HFFc6 (cell line): Measurements from ENCODE around the gene MTG2. TPM values are rescaled to one million over a fixed set of nuclear protein-coding genes. Genes with fewer than 3 reads are reported as not detected.

Source experiments
- DNase-seq: peaks from one replicate; pipeline ENCODE4 v3.0.0-alpha.2; 2018
- H3K27ac Mint-ChIP-seq: 2 replicates; pipeline ENCODE4 v1.8.0; 2020; ENCODE audit warnings: mild to moderate bottlenecking, mixed read lengths
- H3K27me3 Mint-ChIP-seq: 2 replicates; pipeline ENCODE4 v1.8.0; 2021; ENCODE audit warnings: mild to moderate bottlenecking, moderate library complexity, mixed read lengths; ENCODE audit not compliant: insufficient read depth
- H3K36me3 Mint-ChIP-seq: 2 replicates; pipeline ENCODE4 v1.8.0; 2021; ENCODE audit warnings: low read depth, mixed read lengths
- H3K4me1 Mint-ChIP-seq: 2 replicates; pipeline ENCODE4 v1.8.0; 2020; ENCODE audit warnings: low read depth, mixed read lengths
- H3K4me3 Mint-ChIP-seq: 2 replicates; pipeline ENCODE4 v1.8.0; 2020; ENCODE audit warnings: mild to moderate bottlenecking, moderate library complexity, mixed read lengths
- H3K9me3 Mint-ChIP-seq: 2 replicates; pipeline ENCODE4 v1.8.0; 2020; ENCODE audit warnings: mild to moderate bottlenecking, mixed read lengths
- CTCF ChIP-seq: fragments of 200-600 bp; sonication (generic); IDR thresholded peaks from 2 replicates; pipeline ENCODE4 v1.5.0; 2021; ENCODE audit warnings: antibody characterized with exemption, mild to moderate bottlenecking
- total RNA-seq, 6 experiments: library from RNA; stranded (reverse); fragmentation: NEBNext Ultra II Directional; extraction: Animal tissue kit (Norgen Biotek cat#: 25700); gene quantifications; 2 replicates in 1 of 6; 3 replicates in 5 of 6; pipeline ENCODE4 v1.2.3, GENCODE V29; 2021

MTG2 gene
- total RNA-seq, 6 experiments from 2014 or later: 27.9 to 33.8 (median 30.2) TPM

- Mint-ChIP-seq H3K4me1 (no peaks in the 10 kb centered on the region), H3K36me3 (no peaks in the 10 kb centered on the region), H3K9me3 (peaks cover 4% of the 10 kb centered on the region; the same call in 1 of the 2 replicates), H3K27ac (no peak overlapping the region), H3K4me3 (no peak overlapping the region), H3K27me3 (peaks cover 13% of the 10 kb centered on the region)
- no peak for TF ChIP-seq CTCF
- DNase-seq: no peak
These were observed 47.9 kb downstream of the MTG2 start for GRCh38 chr20:62230696-62231095.

GRCh38 chr20:62231292-62231691 lies 48.5 kb downstream of the MTG2 start:
- Mint-ChIP-seq H3K9me3 (peaks cover 4% of the 10 kb centered on the region; the same call in 1 of the 2 replicates), H3K4me1 (no peaks in the 10 kb centered on the region), H3K27me3 (peaks cover 7% of the 10 kb centered on the region), H3K27ac (no peak overlapping the region), H3K36me3 (no peaks in the 10 kb centered on the region), H3K4me3 (no peak overlapping the region)
- TF ChIP-seq CTCF: no peak
- DNase-seq: no peak

- no peak for DNase-seq
- H3K27me3 Mint-ChIP-seq: peaks cover 6% of the 10 kb centered on the region
- peaks cover 4% of the 10 kb centered on the region; the same call in 1 of the 2 replicates for H3K9me3 Mint-ChIP-seq
- H3K36me3 Mint-ChIP-seq: no peaks in the 10 kb centered on the region
- no peak for TF ChIP-seq CTCF
- no peaks in the 10 kb centered on the region for H3K4me1 Mint-ChIP-seq
- H3K27ac Mint-ChIP-seq: no peak overlapping the region
- no peak overlapping the region for H3K4me3 Mint-ChIP-seq
These were observed 49.4 kb downstream of the MTG2 start for GRCh38 chr20:62232194-62232593.

- H3K27ac Mint-ChIP-seq: no peak overlapping the region
- no peak for DNase-seq
- H3K4me1 Mint-ChIP-seq: peaks cover 4% of the 10 kb centered on the region; the same call in 1 of the 2 replicates
- H3K27me3 Mint-ChIP-seq: peaks cover 4% of the 10 kb centered on the region
- no peak for TF ChIP-seq CTCF
- H3K36me3 Mint-ChIP-seq: no peaks in the 10 kb centered on the region
- no peak overlapping the region for H3K4me3 Mint-ChIP-seq
- H3K9me3 Mint-ChIP-seq: peaks cover 4% of the 10 kb centered on the region; the same call in 1 of the 2 replicates
These were observed 50.2 kb downstream of the MTG2 start for GRCh38 chr20:62232770-62233645.

GRCh38 chr20:62233684-62234083 lies 50.9 kb downstream of the MTG2 start:
- H3K27ac Mint-ChIP-seq: no peak overlapping the region
- H3K36me3 Mint-ChIP-seq: no peaks in the 10 kb centered on the region
- H3K4me1 Mint-ChIP-seq: peaks cover 5% of the 10 kb centered on the region; the same call in 1 of the 2 replicates
- H3K4me3 Mint-ChIP-seq: no peak overlapping the region
- H3K27me3 Mint-ChIP-seq: peaks cover 4% of the 10 kb centered on the region
- no peak for DNase-seq
- TF ChIP-seq CTCF: peak; percentile 16; the same call in 1 of the 2 replicates
- H3K9me3 Mint-ChIP-seq: peaks cover 4% of the 10 kb centered on the region; the same call in 1 of the 2 replicates
